ENCODE measurements around the gene BLCAP. TPM values are rescaled to one million over a fixed set of nuclear protein-coding genes. Genes with fewer than 3 reads are reported as not detected.
"Not testable (repeated sequence)": the region's sequence is repeated elsewhere in the genome, so short reads cannot be mapped to it uniquely, and the experiment has no call there.

The BLCAP gene
- polyA plus RNA-seq, 3 donors = 75.9 to 85.8 (median 77.4) TPM

GRCh38 chr20:37492096-37492625 lies 35.5 kb downstream of the BLCAP start:
- DNase-seq (ENCODE audit: low read depth in 3 of 3, low spot score in 2 of 3) = no peak

- no peak for DNase-seq (ENCODE audit: low read depth in 3 of 3, low spot score in 2 of 3)
These were observed 36.9 kb downstream of the BLCAP start for GRCh38 chr20:37490663-37491350.

GRCh38 chr20:37486209-37486608 lies 41.5 kb downstream of the BLCAP start:
- not testable (repeated sequence) for DNase-seq (ENCODE audit: low read depth in 3 of 3, low spot score in 2 of 3)

GRCh38 chr20:37484331-37484730 lies 43.3 kb downstream of the BLCAP start:
- DNase-seq (ENCODE audit: low read depth in 3 of 3, low spot score in 2 of 3) = no peak

GRCh38 chr20:37481610-37482009 lies 46.1 kb downstream of the BLCAP start:
- DNase-seq (ENCODE audit: low read depth in 3 of 3, low spot score in 2 of 3) = no peak

- no peak for DNase-seq (ENCODE audit: low read depth in 3 of 3, low spot score in 2 of 3)
These were observed 46.8 kb downstream of the BLCAP start for GRCh38 chr20:37480919-37481318.

- DNase-seq (ENCODE audit: low read depth in 3 of 3, low spot score in 2 of 3) = no peak
These were observed 47.6 kb downstream of the BLCAP start for GRCh38 chr20:37479925-37480691.

- no peak for DNase-seq (ENCODE audit: low read depth in 3 of 3, low spot score in 2 of 3)
These were observed 48.4 kb downstream of the BLCAP start for GRCh38 chr20:37479266-37479665.

- DNase-seq (ENCODE audit: low read depth in 3 of 3, low spot score in 2 of 3) = no peak
These were observed 50.6 kb downstream of the BLCAP start for GRCh38 chr20:37477041-37477440.

GRCh38 chr20:37475252-37475651 lies 52.4 kb downstream of the BLCAP start:
- DNase-seq (ENCODE audit: low read depth in 3 of 3, low spot score in 2 of 3) = peak; percentile 25 to 44 (median 32)

- no peak for DNase-seq (ENCODE audit: low read depth in 3 of 3, low spot score in 2 of 3)
These were observed 53.3 kb downstream of the BLCAP start for GRCh38 chr20:37474386-37474785.

- DNase-seq (ENCODE audit: low read depth in 3 of 3, low spot score in 2 of 3) = no peak
These were observed 54.3 kb downstream of the BLCAP start for GRCh38 chr20:37473249-37474000.

GRCh38 chr20:37472435-37472834 lies 55.2 kb downstream of the BLCAP start:
- DNase-seq (ENCODE audit: low read depth in 3 of 3, low spot score in 2 of 3) = not testable (repeated sequence)

- DNase-seq (ENCODE audit: low read depth in 3 of 3, low spot score in 2 of 3) = no peak
These were observed 55.9 kb downstream of the BLCAP start for GRCh38 chr20:37471741-37472235.

GRCh38 chr20:37470190-37470589 lies 57.5 kb downstream of the BLCAP start:
- not testable (repeated sequence) for DNase-seq (ENCODE audit: low read depth in 3 of 3, low spot score in 2 of 3)

GRCh38 chr20:37469531-37469930 lies 58.1 kb downstream of the BLCAP start:
- DNase-seq (ENCODE audit: low read depth in 3 of 3, low spot score in 2 of 3) = no peak

GRCh38 chr20:37468886-37469285 lies 58.8 kb downstream of the BLCAP start:
- no peak for DNase-seq (ENCODE audit: low read depth in 3 of 3, low spot score in 2 of 3)
